ENCODE data around the gene YIPF7.

Gene YIPF7

DNA sequence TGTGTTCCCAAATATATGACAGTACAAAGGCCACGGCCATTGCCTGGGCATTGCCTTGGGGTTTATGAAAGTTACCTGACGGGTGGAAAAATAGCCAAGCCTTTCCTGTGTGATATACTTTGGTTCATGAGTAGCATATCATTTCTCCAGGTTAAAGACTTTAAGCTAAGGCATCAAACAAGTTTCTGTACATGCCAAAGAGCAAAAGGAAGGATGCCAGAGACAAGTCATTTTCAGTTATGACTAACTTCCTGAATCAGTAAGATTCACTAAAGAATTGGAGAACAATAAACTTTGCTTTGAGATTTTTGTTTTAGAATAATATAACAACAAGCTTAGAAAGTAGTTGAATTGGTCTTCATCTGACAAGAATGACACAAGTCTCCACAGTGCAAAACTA, 17.1 kb upstream of the YIPF7 start:
- TF ChIP-seq, protein P1, sequence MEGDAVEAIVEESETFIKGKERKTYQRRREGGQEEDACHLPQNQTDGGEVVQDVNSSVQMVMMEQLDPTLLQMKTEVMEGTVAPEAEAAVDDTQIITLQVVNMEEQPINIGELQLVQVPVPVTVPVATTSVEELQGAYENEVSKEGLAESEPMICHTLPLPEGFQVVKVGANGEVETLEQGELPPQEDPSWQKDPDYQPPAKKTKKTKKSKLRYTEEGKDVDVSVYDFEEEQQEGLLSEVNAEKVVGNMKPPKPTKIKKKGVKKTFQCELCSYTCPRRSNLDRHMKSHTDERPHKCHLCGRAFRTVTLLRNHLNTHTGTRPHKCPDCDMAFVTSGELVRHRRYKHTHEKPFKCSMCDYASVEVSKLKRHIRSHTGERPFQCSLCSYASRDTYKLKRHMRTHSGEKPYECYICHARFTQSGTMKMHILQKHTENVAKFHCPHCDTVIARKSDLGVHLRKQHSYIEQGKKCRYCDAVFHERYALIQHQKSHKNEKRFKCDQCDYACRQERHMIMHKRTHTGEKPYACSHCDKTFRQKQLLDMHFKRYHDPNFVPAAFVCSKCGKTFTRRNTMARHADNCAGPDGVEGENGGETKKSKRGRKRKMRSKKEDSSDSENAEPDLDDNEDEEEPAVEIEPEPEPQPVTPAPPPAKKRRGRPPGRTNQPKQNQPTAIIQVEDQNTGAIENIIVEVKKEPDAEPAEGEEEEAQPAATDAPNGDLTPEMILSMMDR (IDR thresholded peaks at IDR 0.05; ENCODE audit: insufficient read depth, low read length): no peak
- DNase-seq (ENCODE audit: low read depth in 1 of 2, low spot score in 1 of 2): no peak
- no peaks in the 10 kb centered on the region for H3K27me3 ChIP-seq (ENCODE audit: insufficient read depth, poor library complexity, severe bottlenecking)
- H3K27ac ChIP-seq (replicated peaks): no peak overlapping the region
- H3K4me3 ChIP-seq (replicated peaks; ENCODE audit: insufficient read depth, low read length): no peak overlapping the region

DNA sequence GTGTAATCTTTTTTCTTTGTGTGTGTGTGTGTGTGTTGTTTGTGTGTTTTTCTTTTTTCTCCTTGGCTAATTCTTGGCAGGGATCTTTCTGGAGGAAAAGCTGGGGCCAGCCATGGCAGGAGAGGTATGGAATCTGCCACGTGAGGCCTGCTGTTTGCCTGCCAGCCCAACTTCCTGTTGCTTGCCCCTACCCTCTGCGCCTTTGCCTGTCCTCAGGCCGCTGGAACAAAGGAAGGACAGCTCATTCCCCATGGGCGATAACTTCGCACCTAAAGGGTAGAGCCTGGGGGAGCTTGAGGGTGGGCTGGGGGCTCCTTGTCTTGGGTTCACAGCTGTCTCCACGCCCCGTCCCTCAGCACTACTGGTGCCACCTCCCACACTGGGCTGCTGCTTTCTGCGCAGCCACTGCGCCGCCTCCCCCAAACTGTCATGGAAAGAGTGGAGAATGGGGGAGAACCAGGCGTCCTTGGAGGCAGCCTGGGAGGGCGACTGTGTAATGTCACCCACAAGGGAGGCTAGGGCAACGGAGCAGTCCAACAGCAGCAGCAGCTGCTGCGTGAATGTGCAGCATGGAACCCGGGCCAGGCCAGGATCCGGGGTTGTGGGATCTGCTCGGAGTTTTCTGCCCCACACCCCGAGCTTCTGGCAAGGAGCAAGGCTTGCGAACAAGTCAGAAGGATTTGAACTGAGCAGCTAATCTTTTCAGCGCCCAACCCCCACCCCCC, 12.3 kb upstream of the YIPF7 start:
- DNase-seq (ENCODE audit: low read depth in 1 of 2, low spot score in 1 of 2): no peak
- no peaks in the 10 kb centered on the region for H3K27me3 ChIP-seq (ENCODE audit: insufficient read depth, poor library complexity, severe bottlenecking)
- H3K27ac ChIP-seq (replicated peaks): no peak overlapping the region
- H3K4me3 ChIP-seq (replicated peaks; ENCODE audit: insufficient read depth, low read length): no peak overlapping the region
- TF ChIP-seq, protein P1 (IDR thresholded peaks at IDR 0.05; ENCODE audit: insufficient read depth, low read length): no peak
- no peak for TF ChIP-seq GABPA (IDR thresholded peaks at IDR 0.05; ENCODE audit: low read depth)
- no peak for TF ChIP-seq SPI1 (IDR thresholded peaks at IDR 0.05; ENCODE audit: borderline replicate concordance, low read depth)
- no peak for TF ChIP-seq POLR2AphosphoS5 (IDR thresholded peaks at IDR 0.05; ENCODE audit: low read depth)
- TF ChIP-seq, protein P2, sequence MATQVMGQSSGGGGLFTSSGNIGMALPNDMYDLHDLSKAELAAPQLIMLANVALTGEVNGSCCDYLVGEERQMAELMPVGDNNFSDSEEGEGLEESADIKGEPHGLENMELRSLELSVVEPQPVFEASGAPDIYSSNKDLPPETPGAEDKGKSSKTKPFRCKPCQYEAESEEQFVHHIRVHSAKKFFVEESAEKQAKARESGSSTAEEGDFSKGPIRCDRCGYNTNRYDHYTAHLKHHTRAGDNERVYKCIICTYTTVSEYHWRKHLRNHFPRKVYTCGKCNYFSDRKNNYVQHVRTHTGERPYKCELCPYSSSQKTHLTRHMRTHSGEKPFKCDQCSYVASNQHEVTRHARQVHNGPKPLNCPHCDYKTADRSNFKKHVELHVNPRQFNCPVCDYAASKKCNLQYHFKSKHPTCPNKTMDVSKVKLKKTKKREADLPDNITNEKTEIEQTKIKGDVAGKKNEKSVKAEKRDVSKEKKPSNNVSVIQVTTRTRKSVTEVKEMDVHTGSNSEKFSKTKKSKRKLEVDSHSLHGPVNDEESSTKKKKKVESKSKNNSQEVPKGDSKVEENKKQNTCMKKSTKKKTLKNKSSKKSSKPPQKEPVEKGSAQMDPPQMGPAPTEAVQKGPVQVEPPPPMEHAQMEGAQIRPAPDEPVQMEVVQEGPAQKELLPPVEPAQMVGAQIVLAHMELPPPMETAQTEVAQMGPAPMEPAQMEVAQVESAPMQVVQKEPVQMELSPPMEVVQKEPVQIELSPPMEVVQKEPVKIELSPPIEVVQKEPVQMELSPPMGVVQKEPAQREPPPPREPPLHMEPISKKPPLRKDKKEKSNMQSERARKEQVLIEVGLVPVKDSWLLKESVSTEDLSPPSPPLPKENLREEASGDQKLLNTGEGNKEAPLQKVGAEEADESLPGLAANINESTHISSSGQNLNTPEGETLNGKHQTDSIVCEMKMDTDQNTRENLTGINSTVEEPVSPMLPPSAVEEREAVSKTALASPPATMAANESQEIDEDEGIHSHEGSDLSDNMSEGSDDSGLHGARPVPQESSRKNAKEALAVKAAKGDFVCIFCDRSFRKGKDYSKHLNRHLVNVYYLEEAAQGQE (IDR thresholded peaks at IDR 0.05; ENCODE audit: insufficient replicate concordance, low read depth): no peak

DNA sequence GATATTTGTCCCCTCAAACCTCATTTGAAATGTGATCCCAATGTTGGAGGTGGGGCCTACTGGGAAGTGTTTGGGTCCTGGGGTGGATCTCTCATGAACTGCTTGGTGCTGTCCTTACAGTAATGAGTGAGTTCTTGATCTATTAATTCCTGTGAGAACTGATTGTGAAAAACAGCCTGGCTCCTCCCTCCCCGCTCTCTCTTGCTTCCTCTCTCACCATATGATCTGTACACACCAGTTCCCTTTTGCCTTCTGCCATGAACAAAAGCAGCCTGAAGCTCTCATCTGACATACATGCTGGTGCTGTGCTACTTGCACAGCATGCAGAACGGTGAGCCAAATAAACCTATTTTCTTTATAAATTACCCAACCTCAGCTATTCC, 11.2 kb upstream of the YIPF7 start:
- TF ChIP-seq POLR2AphosphoS5 (IDR thresholded peaks at IDR 0.05; ENCODE audit: low read depth): no peak
- TF ChIP-seq SPI1 (IDR thresholded peaks at IDR 0.05; ENCODE audit: borderline replicate concordance, low read depth): peak; percentile 80; the same call in 1 of the 2 replicates
- TF ChIP-seq GABPA (IDR thresholded peaks at IDR 0.05; ENCODE audit: low read depth): no peak
- TF ChIP-seq, protein P1 (IDR thresholded peaks at IDR 0.05; ENCODE audit: insufficient read depth, low read length): no peak
- TF ChIP-seq, protein P2 (IDR thresholded peaks at IDR 0.05; ENCODE audit: insufficient replicate concordance, low read depth): no peak
- DNase-seq (ENCODE audit: low read depth in 1 of 2, low spot score in 1 of 2): peak; percentile 11 to 60
- no peaks in the 10 kb centered on the region for H3K27me3 ChIP-seq (ENCODE audit: insufficient read depth, poor library complexity, severe bottlenecking)
- H3K4me3 ChIP-seq (replicated peaks; ENCODE audit: insufficient read depth, low read length): no peak overlapping the region
- no peak overlapping the region for H3K27ac ChIP-seq (replicated peaks)

All from HL-60 (cell line).